HG03175 (cell line): ENCODE results near the gene CCL15.
"Not testable (repeated sequence)": the region's sequence is repeated elsewhere in the genome, so short reads cannot be mapped to it uniquely, and the experiment has no call there.

Experiments used
- ATAC-seq: cut with Tn5 transposase; IDR thresholded peaks from one replicate; pipeline ENCODE4 v1.9.1; 2021; ENCODE audit warnings: mild to moderate bottlenecking, moderate library complexity; ENCODE audit not compliant: unreplicated experiment

Gene CCL15

GRCh38 chr17:35995346-35995745 is 6.0 kb downstream of the CCL15 start:
- not testable (repeated sequence) for ATAC-seq

- no peak for ATAC-seq
These were observed 10.3 kb downstream of the CCL15 start for GRCh38 chr17:35991075-35991474.

GRCh38 chr17:35988164-35988563 is 13.2 kb downstream of the CCL15 start:
- no peak for ATAC-seq

- ATAC-seq, result no peak
These were observed 14.7 kb downstream of the CCL15 start, which contains the start of gene CCL14 for GRCh38 chr17:35986643-35987042. Gene CCL14, minus strand, starts transcription at chr17:35986729. Its CDS starts 80 bp downstream, at chr17:35986649.

- no peak for ATAC-seq
These were observed 17.2 kb downstream of the CCL15 start for GRCh38 chr17:35984140-35984539.

- no peak for ATAC-seq
These were observed 18.8 kb downstream of the CCL15 start for GRCh38 chr17:35982409-35983191.

GRCh38 chr17:35981908-35982330 is 19.4 kb downstream of the CCL15 start:
- no peak for ATAC-seq

GRCh38 chr17:35981246-35981645 is 20.1 kb downstream of the CCL15 start, which contains the start of gene CCL16:
Gene CCL16, minus strand, starts transcription at chr17:35981497. Its CDS starts 77 bp downstream, at chr17:35981420.
- ATAC-seq, result no peak

GRCh38 chr17:35978346-35978745 is 23.0 kb downstream of the CCL15 start:
- no peak for ATAC-seq

- ATAC-seq, result no peak
These were observed 23.8 kb downstream of the CCL15 start for GRCh38 chr17:35977509-35977908.

GRCh38 chr17:35973333-35974260 is 27.8 kb downstream of the CCL15 start:
- no peak for ATAC-seq

GRCh38 chr17:35972945-35973332 is 28.4 kb downstream of the CCL15 start:
- ATAC-seq, result no peak

GRCh38 chr17:35972535-35972934 is 28.8 kb downstream of the CCL15 start:
- ATAC-seq, result no peak

- no peak for ATAC-seq
These were observed 29.3 kb downstream of the CCL15 start for GRCh38 chr17:35972066-35972465.

- no peak for ATAC-seq
These were observed 31.6 kb downstream of the CCL15 start for GRCh38 chr17:35969558-35970380.

- ATAC-seq, result no peak
These were observed 32.8 kb downstream of the CCL15 start for GRCh38 chr17:35968520-35969054.

- no peak for ATAC-seq
These were observed 36.1 kb downstream of the CCL15 start for GRCh38 chr17:35965272-35965671.

- ATAC-seq, result no peak
These were observed 37.7 kb downstream of the CCL15 start for GRCh38 chr17:35963663-35964062.

GRCh38 chr17:35953720-35954119 is 47.6 kb downstream of the CCL15 start:
- no peak for ATAC-seq

GRCh38 chr17:35949401-35949800 is 52.0 kb downstream of the CCL15 start:
- no peak for ATAC-seq
